ENCODE results near the gene COL4A6.

DNA sequence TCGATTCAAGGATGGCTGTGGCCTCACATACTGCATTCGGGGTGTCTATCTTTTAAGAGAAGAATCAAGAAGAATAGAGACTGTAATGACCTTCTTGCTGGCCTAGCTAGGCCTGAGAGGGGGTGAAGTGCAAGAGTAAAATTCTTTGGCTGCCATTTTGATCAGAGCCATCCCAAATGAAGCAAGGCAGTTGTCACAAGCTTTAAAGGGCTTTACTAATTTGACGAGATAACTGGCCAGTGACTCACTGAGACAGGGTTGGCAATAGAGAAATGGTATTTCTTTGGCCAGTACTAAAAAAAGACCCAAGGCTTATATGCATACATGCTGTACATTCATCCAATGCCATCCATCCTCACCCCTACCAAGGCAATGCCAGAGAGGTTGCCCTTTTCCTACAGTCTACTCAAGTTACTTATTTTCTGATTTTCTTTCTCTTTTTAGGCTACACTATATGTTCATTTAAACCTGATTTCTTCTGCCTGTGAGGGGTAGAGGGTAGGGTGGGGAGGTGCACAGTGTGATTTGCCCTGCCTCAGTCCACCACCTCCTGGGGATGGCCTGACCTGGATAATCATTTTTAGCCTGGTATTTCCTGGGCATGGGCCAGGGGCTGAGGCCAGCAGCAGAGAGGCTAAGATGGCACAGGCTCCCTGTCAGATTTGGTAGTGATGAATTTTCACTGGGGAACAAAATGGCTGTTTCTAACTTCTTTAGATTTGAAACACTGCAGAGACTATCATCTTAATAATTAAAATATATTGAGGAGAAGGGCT is 314.4 kb downstream of the COL4A6 start:
- TF ChIP-seq POLR2A (IDR thresholded peaks at IDR 0.05) (no peak), POLR2AphosphoS5 (IDR thresholded peaks at IDR 0.05) (no peak)
- TF ChIP-seq, protein P1, sequence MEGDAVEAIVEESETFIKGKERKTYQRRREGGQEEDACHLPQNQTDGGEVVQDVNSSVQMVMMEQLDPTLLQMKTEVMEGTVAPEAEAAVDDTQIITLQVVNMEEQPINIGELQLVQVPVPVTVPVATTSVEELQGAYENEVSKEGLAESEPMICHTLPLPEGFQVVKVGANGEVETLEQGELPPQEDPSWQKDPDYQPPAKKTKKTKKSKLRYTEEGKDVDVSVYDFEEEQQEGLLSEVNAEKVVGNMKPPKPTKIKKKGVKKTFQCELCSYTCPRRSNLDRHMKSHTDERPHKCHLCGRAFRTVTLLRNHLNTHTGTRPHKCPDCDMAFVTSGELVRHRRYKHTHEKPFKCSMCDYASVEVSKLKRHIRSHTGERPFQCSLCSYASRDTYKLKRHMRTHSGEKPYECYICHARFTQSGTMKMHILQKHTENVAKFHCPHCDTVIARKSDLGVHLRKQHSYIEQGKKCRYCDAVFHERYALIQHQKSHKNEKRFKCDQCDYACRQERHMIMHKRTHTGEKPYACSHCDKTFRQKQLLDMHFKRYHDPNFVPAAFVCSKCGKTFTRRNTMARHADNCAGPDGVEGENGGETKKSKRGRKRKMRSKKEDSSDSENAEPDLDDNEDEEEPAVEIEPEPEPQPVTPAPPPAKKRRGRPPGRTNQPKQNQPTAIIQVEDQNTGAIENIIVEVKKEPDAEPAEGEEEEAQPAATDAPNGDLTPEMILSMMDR (IDR thresholded peaks at IDR 0.05 in 8 of 11, conservative IDR thresholded peaks at IDR 0.05 in 3 of 11): no peak
